Body of pancreas (tissue), 4 donors: Measurements from ENCODE around the gene F2R. TPM values are rescaled to one million over a fixed set of nuclear protein-coding genes. Genes with fewer than 3 reads are reported as not detected.
"Not testable (repeated sequence)": the region's sequence is repeated elsewhere in the genome, so short reads cannot be mapped to it uniquely, and the experiment has no call there.

Experiments
- ATAC-seq: fragments of 150-250 bp; one replicate; pipeline ENCODE4 v1.9.1; 2016
- DNase-seq, 4 donors: peaks; one replicate each; pipeline ENCODE4 v3.0.0-alpha.2; 2019
- H3K27ac ChIP-seq, 4 donors: fragments of 200-600 bp; sonication (generic); 1 replicate in 3 of 4; 2 replicates in 1 of 4; pipeline versions ENCODE4 v1.5.1 to v1.6.1; 2016 to 2019; ENCODE audit warnings: mild to moderate bottlenecking in 1 of 4, mixed read lengths in 1 of 4, moderate library complexity in 1 of 4
- H3K27me3 ChIP-seq, 2 donors: fragments of 200-600 bp; sonication (generic); one replicate each; pipeline ENCODE4 v1.6.0; 2016; ENCODE audit warnings: mild to moderate bottlenecking in 1 of 2
- H3K36me3 ChIP-seq, 2 donors: fragments of 200-600 bp; sonication (generic); replicated peaks in 1 of 2; 2 replicates each; pipeline ENCODE4 v1.5.1; 2016; ENCODE audit warnings: low read depth in 2 of 2; ENCODE audit not compliant: insufficient read depth in 1 of 2
- H3K4me1 ChIP-seq: fragments of 200-600 bp; sonication (generic); one replicate; pipeline ENCODE4 v1.6.0; 2016
- H3K4me3 ChIP-seq, 2 donors: fragments of 200-600 bp; sonication (generic); 1 replicate in 1 of 2; 2 replicates in 1 of 2; pipeline ENCODE4 v1.5.1; 2016 to 2019
- H3K9me3 ChIP-seq, 3 donors: fragments of 200-600 bp; sonication (generic); 1 replicate in 2 of 3; 2 replicates in 1 of 3; pipeline ENCODE4 v1.5.1; 2016
- CTCF ChIP-seq, 7 experiments: fragments of 450-650 bp in 4 of 7; fragments of 200-600 bp in 3 of 7; sonication (generic) in 3 of 7; IDR thresholded peaks; one replicate each; pipeline ENCODE4 v1.5.1; 2016 to 2019; ENCODE audit warnings: antibody characterized with exemption in 7 of 7
- POLR2A ChIP-seq, 3 donors: fragments of 450-650 bp; IDR thresholded peaks; one replicate each; pipeline ENCODE4 v1.6.1; 2016; ENCODE audit warnings: antibody characterized with exemption in 3 of 3, mild to moderate bottlenecking in 2 of 3
- WGBS, 2 donors: methylation state at CpG; one replicate each; pipeline ENCODE4 v1.1.5; 2017; 5-methylcytosine and 5-hydroxymethylcytosine counted together
- intact Hi-C: fragments of 100-400 bp; cut with DNase I; formaldehyde crosslinking; loops from one replicate; pipeline ENCODE4 v1.15.1; 2023
- total RNA-seq, 2 donors: library from RNA; depleted of rRNA; stranded (reverse); fragments of >200 nt; gene quantifications; one replicate each; pipeline ENCODE4 v1.1.0, GENCODE V29; 2016

The F2R gene
- total RNA-seq, 2 donors from 2014 or later = 2.3 to 13.0 TPM

- Histone ChIP-seq H3K9me3 (no peaks in the 10 kb centered on the region), H3K36me3 (no peaks in the 10 kb centered on the region), H3K27me3 (no peaks in the 10 kb centered on the region), H3K4me3 (no peak overlapping the region), H3K4me1 (no peaks in the 10 kb centered on the region), H3K27ac (no peak overlapping the region)
- intact Hi-C loops = no loop called here
- ATAC-seq = no peak
- WGBS, 2 donors = 50 to 52% methylated on average over 3 of the region's 3 CpGs
- no peak for DNase-seq
- TF ChIP-seq POLR2A (IDR thresholded peaks at IDR 0.05) (no peak), CTCF (IDR thresholded peaks at IDR 0.05) (no peak)
Observed at GRCh38 chr5:76765249-76765648, 49.3 kb downstream of the F2R start.

GRCh38 chr5:76766746-76767145 lies 50.8 kb downstream of the F2R start:
- whole genome bisulfite sequencing, 2 donors = 70 to 85% methylated on average over 2 of the region's 2 CpGs
- no peaks in the 10 kb centered on the region for H3K36me3 ChIP-seq
- TF ChIP-seq POLR2A (IDR thresholded peaks at IDR 0.05) (no peak), CTCF (IDR thresholded peaks at IDR 0.05) (no peak)
- no peaks in the 10 kb centered on the region for H3K9me3 ChIP-seq
- DNase-seq (no peak), ATAC-seq (no peak)
- H3K4me3 ChIP-seq = no peak overlapping the region
- intact Hi-C loops = no loop called here
- H3K27me3 ChIP-seq = no peaks in the 10 kb centered on the region
- no peaks in the 10 kb centered on the region for H3K4me1 ChIP-seq
- no peak overlapping the region for H3K27ac ChIP-seq

- ATAC-seq, intact Hi-C loops, H3K27ac ChIP-seq, H3K36me3 ChIP-seq, H3K4me1 ChIP-seq, H3K27me3 ChIP-seq, H3K4me3 ChIP-seq, H3K9me3 ChIP-seq, DNase-seq: not testable (repeated sequence)
- 87 to 90% methylated on average over 14 of the region's 14 CpGs for WGBS, 2 donors
Observed at GRCh38 chr5:76771041-76771440, 55.1 kb downstream of the F2R start.

GRCh38 chr5:76771705-76772405 lies 55.9 kb downstream of the F2R start:
- no peaks in the 10 kb centered on the region for H3K4me1 ChIP-seq
- WGBS, 2 donors = 66 to 82% methylated on average over 3 of the region's 3 CpGs
- no peak for DNase-seq
- TF ChIP-seq CTCF (IDR thresholded peaks at IDR 0.05) (no peak), POLR2A (IDR thresholded peaks at IDR 0.05) (no peak)
- H3K4me3 ChIP-seq = no peak overlapping the region
- no peak overlapping the region for H3K27ac ChIP-seq
- H3K36me3 ChIP-seq = no peaks in the 10 kb centered on the region
- no peak for ATAC-seq
- no peaks in the 10 kb centered on the region for H3K27me3 ChIP-seq
- H3K9me3 ChIP-seq = no peaks in the 10 kb centered on the region
- intact Hi-C loops = no loop called here

GRCh38 chr5:76775921-76776320 lies 60.0 kb downstream of the F2R start:
- no peak for ATAC-seq
- H3K27ac ChIP-seq = no peak overlapping the region
- H3K4me3 ChIP-seq = no peak overlapping the region
- no peaks in the 10 kb centered on the region for H3K4me1 ChIP-seq
- no peaks in the 10 kb centered on the region for H3K36me3 ChIP-seq
- DNase-seq = no peak
- no peaks in the 10 kb centered on the region for H3K9me3 ChIP-seq
- intact Hi-C loops = no loop called here
- no peaks in the 10 kb centered on the region for H3K27me3 ChIP-seq
- TF ChIP-seq POLR2A (IDR thresholded peaks at IDR 0.05) = no peak
- no peak for TF ChIP-seq CTCF (IDR thresholded peaks at IDR 0.05)
- WGBS, 2 donors = 68 to 69% methylated on average over 5 of the region's 5 CpGs
